Upper lobe of right lung (tissue), 1 donor: Measurements from ENCODE around the gene CLRN3. TPM values are rescaled to one million over a fixed set of nuclear protein-coding genes. Genes with fewer than 3 reads are reported as not detected.

Source experiments
- ATAC-seq: fragments of 200-7000 bp; cut with Tn5 transposase; one replicate; pipeline ENCODE4 v1.9.1; 2020; ENCODE audit warnings: mild to moderate bottlenecking, moderate library complexity
- DNase-seq: peaks from one replicate; pipeline ENCODE4 v3.0.0-alpha.2; 2020
- H3K27ac ChIP-seq: fragments of 200-600 bp; one replicate; pipeline ENCODE4 v1.8.0; 2022
- H3K27me3 ChIP-seq: fragments of 200-600 bp; one replicate; pipeline ENCODE4 v1.8.0; 2022; ENCODE audit warnings: mild to moderate bottlenecking
- H3K36me3 ChIP-seq: fragments of 200-600 bp; one replicate; pipeline ENCODE4 v1.8.0; 2022
- H3K4me1 ChIP-seq: fragments of 200-600 bp; one replicate; pipeline ENCODE4 v1.8.0; 2022
- H3K4me3 ChIP-seq: fragments of 200-600 bp; one replicate; pipeline ENCODE4 v1.8.0; 2022; ENCODE audit warnings: mild to moderate bottlenecking
- H3K9me3 ChIP-seq: fragments of 200-600 bp; one replicate; pipeline ENCODE4 v1.8.0; 2022
- intact Hi-C: fragments of 100-400 bp; cut with DNase I; formaldehyde crosslinking; loops from one replicate; pipeline ENCODE4 v1.11.0; 2022
- total RNA-seq: library from RNA; stranded (reverse); fragmentation: NEBNext Ultra II Directional; extraction: Animal tissue kit (Norgen Biotek cat#: 25700); gene quantifications from one replicate; pipeline ENCODE4 v1.2.1, GENCODE V29; 2021
- TF ChIP-seq, protein P1 (sequence below): fragments of 200-600 bp; IDR thresholded peaks from one replicate; pipeline ENCODE4 v1.8.0; 2022; ENCODE audit warnings: antibody characterized with exemption
- donor health status: DM: no; HTN: yes; CAD: no; lungs with severe emphysema.

CLRN3 gene
- total RNA-seq, 1 donor from 2014 or later = not detected

DNA sequence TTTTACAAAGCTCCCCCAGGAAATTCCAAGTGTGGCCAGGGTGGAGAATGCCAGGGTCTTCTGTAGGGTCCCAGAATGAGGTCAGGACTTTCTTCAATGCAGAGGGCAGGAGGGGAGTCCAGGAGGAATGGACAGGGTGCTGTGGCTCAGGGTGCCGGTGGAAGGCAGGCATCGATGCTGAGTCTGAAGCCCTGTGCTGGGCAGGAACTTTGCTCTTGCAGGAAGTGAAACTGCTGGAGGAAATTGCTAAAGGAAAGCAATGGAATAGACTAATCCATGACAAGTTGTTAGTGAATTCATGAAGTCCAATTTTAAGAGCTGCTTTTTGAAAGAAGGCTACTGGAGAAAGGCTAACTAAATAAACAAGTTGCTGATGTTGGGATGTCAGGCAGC is 29.0 kb upstream of the CLRN3 start:
- no peaks in the 10 kb centered on the region for H3K9me3 ChIP-seq
- intact Hi-C loops = no loop called here
- H3K27me3 ChIP-seq = no peaks in the 10 kb centered on the region
- no peak for DNase-seq
- peaks cover 58% of the 10 kb centered on the region for H3K4me1 ChIP-seq
- peak overlapping the region; percentile 76 for H3K27ac ChIP-seq
- TF ChIP-seq, protein P1, sequence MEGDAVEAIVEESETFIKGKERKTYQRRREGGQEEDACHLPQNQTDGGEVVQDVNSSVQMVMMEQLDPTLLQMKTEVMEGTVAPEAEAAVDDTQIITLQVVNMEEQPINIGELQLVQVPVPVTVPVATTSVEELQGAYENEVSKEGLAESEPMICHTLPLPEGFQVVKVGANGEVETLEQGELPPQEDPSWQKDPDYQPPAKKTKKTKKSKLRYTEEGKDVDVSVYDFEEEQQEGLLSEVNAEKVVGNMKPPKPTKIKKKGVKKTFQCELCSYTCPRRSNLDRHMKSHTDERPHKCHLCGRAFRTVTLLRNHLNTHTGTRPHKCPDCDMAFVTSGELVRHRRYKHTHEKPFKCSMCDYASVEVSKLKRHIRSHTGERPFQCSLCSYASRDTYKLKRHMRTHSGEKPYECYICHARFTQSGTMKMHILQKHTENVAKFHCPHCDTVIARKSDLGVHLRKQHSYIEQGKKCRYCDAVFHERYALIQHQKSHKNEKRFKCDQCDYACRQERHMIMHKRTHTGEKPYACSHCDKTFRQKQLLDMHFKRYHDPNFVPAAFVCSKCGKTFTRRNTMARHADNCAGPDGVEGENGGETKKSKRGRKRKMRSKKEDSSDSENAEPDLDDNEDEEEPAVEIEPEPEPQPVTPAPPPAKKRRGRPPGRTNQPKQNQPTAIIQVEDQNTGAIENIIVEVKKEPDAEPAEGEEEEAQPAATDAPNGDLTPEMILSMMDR = no peak
- no peaks in the 10 kb centered on the region for H3K36me3 ChIP-seq
- peak; percentile 35 for ATAC-seq
- H3K4me3 ChIP-seq = no peak overlapping the region

DNA sequence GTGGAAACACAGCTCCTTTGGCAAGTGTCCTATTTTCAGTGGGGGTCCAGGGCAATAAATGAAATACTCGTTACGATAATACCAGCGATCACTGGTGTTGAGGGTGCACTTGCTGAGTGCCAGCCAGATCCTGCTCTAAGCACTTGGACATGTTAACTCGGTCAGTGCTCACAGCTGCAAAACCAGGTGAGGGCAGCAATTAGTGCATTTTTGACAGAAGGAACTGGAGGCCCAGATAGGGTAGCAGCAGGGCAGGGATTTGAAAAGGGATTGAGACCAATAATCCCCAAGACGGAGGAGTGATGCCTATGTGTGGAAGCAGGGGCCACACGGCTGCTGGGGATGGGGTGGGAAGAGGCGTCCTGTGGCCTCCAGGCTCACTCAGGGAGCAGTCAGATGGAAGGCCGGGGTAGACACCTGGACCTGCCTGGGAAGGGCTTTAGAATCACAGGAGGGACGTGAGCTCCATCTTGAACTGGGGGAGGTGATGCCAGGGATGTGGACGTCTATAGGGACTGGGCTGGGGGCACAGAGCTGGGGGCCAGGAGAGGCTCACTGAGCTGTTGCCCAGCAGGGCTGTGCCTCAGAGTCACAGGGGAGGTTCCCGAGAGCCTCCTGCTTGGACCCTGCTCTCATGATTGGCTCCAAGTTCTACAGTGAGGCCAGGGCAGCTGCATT is 28.5 kb upstream of the CLRN3 start:
- intact Hi-C loops = no loop called here
- H3K36me3 ChIP-seq = no peaks in the 10 kb centered on the region

DNA sequence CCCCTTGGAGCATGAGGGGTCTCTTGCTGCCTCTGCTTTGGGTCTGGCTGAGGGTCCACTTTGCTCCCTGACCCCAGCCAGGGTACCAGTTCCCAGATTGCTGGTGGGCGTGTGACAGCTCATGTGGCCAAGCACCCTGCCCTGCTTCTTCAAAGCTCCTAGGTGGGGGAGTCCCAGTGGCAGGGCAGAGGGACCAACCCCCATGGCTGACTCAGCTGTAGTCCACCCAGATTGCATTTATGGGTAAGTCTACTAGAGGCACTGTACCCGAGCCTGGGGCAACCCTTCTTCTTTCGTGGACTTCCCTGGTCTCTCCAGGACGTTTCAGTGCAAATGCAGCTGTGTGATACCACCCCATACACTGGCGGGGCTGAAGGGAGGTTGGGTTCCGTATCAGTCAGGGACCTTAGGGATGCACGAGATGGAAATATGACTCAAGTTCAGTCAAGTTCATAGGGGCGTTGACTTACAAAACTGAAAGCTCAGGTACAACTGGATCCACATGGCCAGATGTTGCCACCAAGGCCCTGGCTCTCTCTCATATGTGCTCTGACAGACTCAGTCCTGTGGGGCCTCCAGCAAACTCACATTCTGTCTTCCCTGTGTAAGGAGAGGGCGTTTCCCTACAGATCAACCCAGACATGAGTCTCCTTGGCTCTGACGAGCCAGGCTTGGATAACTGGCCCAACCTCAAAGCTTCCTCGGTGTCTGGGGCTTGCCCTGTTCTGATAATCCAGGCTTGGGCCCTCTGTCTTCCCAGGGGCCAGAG is 27.7 kb upstream of the CLRN3 start:
- Histone ChIP-seq H3K27ac (peak overlapping the region; percentile 66), H3K9me3 (no peaks in the 10 kb centered on the region), H3K27me3 (no peaks in the 10 kb centered on the region), H3K36me3 (no peaks in the 10 kb centered on the region), H3K4me1 (peaks cover 48% of the 10 kb centered on the region), H3K4me3 (no peak overlapping the region)
- DNase-seq = no peak
- TF ChIP-seq, protein P1 = no peak
- no peak for ATAC-seq
- intact Hi-C loops = no loop called here

More for the DNA sequence above, 28.5 kb upstream of the CLRN3 start:
- Histone ChIP-seq H3K4me1 (peaks cover 52% of the 10 kb centered on the region), H3K27ac (no peak overlapping the region), H3K9me3 (no peaks in the 10 kb centered on the region), H3K27me3 (no peaks in the 10 kb centered on the region), H3K4me3 (no peak overlapping the region)
- DNase-seq = no peak
- TF ChIP-seq, protein P1 = no peak
- no peak for ATAC-seq

DNA sequence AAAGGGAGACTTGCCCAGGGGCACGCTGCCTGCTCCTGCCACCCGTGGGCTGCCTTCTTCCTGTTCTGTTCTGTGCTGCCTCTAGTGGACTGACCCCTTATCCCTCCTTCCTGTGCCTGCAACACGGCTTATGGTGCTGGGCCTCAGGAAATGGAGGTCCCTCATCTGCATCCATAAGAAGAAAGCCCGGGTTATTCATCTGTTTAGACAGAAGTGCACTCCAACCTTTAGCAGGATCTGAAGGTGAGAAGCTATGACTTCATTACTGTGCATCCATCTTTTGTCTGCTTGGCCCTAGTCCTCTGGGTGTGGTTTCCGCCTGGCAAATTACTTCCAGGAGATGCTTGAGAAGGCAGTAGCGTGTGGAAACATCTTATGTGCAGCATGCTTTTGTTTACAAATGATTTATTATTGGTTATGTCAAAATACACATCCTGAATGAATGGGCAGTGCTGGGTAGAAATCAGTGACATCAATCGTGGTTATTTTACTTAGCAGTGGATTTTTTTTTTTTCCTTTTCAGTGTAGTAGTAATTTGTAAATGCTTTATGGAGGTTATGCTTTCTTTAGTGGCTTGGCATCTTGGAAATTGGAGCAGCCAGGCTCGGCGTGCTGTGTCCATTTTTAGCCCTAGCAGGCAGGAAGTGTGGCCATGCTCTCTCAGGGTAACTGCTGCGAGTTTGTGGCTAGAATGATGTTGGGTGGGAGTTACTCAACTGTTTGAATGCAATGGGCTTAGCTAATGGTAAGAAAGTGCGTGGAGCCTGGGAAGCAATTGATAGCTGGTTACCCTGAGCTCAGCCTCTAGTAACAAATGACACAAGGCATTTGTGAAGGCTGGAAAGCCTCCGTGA is 26.9 kb upstream of the CLRN3 start:
- TF ChIP-seq, protein P1 = peak; percentile 21
- intact Hi-C loops = no loop called here
- H3K4me1 ChIP-seq = peaks cover 48% of the 10 kb centered on the region

DNA sequence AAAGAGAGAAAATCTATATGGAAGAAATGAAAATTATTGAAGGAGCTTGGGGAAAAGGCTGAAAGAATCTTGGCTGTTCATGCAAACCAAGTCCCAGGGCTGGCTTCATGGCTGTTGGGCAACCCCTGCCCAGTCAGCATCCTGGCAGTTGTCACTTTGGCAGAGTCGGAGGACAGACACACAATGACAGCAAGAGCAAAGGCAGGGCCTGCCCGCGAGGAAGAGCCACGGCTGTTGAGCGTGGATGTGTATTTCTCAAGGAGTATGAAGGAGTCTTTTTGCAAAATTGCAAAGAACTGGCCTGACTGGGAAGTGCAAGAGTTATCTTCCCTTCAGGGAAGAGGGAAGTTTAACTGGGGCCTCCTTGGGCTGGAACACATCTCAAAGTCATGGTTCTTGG is 25.8 kb upstream of the CLRN3 start:
- TF ChIP-seq, protein P1 = no peak
- intact Hi-C loops = no loop called here
- H3K9me3 ChIP-seq = no peaks in the 10 kb centered on the region
- H3K27me3 ChIP-seq = no peaks in the 10 kb centered on the region
- no peaks in the 10 kb centered on the region for H3K36me3 ChIP-seq
- ATAC-seq (no peak), DNase-seq (no peak)
- no peak overlapping the region for H3K27ac ChIP-seq
- H3K4me3 ChIP-seq = no peak overlapping the region
- peaks cover 43% of the 10 kb centered on the region for H3K4me1 ChIP-seq

More for the DNA sequence above, 26.9 kb upstream of the CLRN3 start:
- Histone ChIP-seq H3K9me3 (no peaks in the 10 kb centered on the region), H3K4me3 (no peak overlapping the region), H3K36me3 (no peaks in the 10 kb centered on the region), H3K27ac (peak overlapping the region; percentile 66), H3K27me3 (no peaks in the 10 kb centered on the region)
- DNase-seq (no peak), ATAC-seq (peak; percentile 3)
